ENCODE measurements around the gene CFAP91.

CFAP91 gene

GRCh38 chr3:119660474-119661440 lies 42.1 kb upstream of the CFAP91 start, which contains the start of gene POPDC2:
POPDC2 (minus strand) TSS chr3:119660589; CDS start chr3:119660423, 166 bp downstream.
- Histone ChIP-seq H3K4me3 (ENCODE audit: low read depth, low read length) (no peak within 1 kb of the TSS), H3K36me3 (ENCODE audit: control insufficient read depth in 2 of 2, insufficient read depth in 1 of 2, low read length in 2 of 2) (no peaks in the 10 kb centered on the region), H3K9me3 (ENCODE audit: control insufficient read depth, insufficient read depth, low read depth, low read length) (no peaks in the 10 kb centered on the region), H3K4me1 (ENCODE audit: control insufficient read depth, insufficient read depth, low read length) (no peaks in the 10 kb centered on the region), H3K27ac (ENCODE audit: extremely low read depth, low read depth, low read length) (no peak within 1 kb of the TSS)
- TF ChIP-seq ZNF16 (tag by site-specific recombination; IDR thresholded peaks at IDR 0.05; ENCODE audit: low read depth) (no peak), ZSCAN16 (tag by site-specific recombination; IDR thresholded peaks at IDR 0.05) (no peak), ZNF394 (tag by site-specific recombination; IDR thresholded peaks at IDR 0.05; ENCODE audit: borderline replicate concordance) (no peak), ZNF366 (tag by site-specific recombination; conservative IDR thresholded peaks at IDR 0.05) (no peak)
- POLR2A ChIA-PET, result no interaction called here
- CTCF ChIA-PET, result no interaction called here

- POLR2A ChIA-PET, result interaction anchor here (0.8 to 1.4 kb wide), 2 partner anchors 10 to 14 kb away, joined by 4 to 5 read pairs; partner anchors contain the start of gene COX17
- Histone ChIP-seq H3K4me1 (ENCODE audit: control insufficient read depth, insufficient read depth, low read length) (no peaks in the 10 kb centered on the region), H3K27ac (ENCODE audit: extremely low read depth, low read depth, low read length) (no peak overlapping the region), H3K9me3 (ENCODE audit: control insufficient read depth, insufficient read depth, low read depth, low read length) (no peaks in the 10 kb centered on the region), H3K36me3 (ENCODE audit: control insufficient read depth in 2 of 2, insufficient read depth in 1 of 2, low read length in 2 of 2) (peaks cover 0 to 12% of the 10 kb centered on the region in 2 experiments; a peak in 1 of 3 replicates), H3K4me3 (ENCODE audit: low read depth, low read length) (no peak overlapping the region)
- CTCF ChIA-PET, result interaction anchor here (0.6 to 1.3 kb wide), 3 partner anchors 12 to 101 kb away, joined by 3 read pairs; no protein-coding TSS in a partner anchor
- TF ChIP-seq SETDB1 (IDR thresholded peaks at IDR 0.05; ENCODE audit: insufficient read length, low read length) (no peak), ZNF214 (tag by site-specific recombination; IDR thresholded peaks at IDR 0.05; ENCODE audit: borderline replicate concordance) (no peak), KLF8 (tag by site-specific recombination; IDR thresholded peaks at IDR 0.05) (no peak), RBAK (tag by site-specific recombination; IDR thresholded peaks at IDR 0.05) (no peak), GLIS2 (tag by site-specific recombination; IDR thresholded peaks at IDR 0.05) (no peak), EGR2 (tag by site-specific recombination; IDR thresholded peaks at IDR 0.05; ENCODE audit: low read depth) (no peak), ZNF404 (tag by site-specific recombination; IDR thresholded peaks at IDR 0.05) (no peak), ZNF2 (tag by site-specific recombination; IDR thresholded peaks at IDR 0.05) (no peak), ZBTB6 (tag by site-specific recombination; IDR thresholded peaks at IDR 0.05) (no peak), MYNN (tag by site-specific recombination; IDR thresholded peaks at IDR 0.05; ENCODE audit: borderline replicate concordance) (no peak), CTCF (tag by site-specific recombination; IDR thresholded peaks at IDR 0.05) (no peak), ZNF580 (tag by site-specific recombination; IDR thresholded peaks at IDR 0.05) (no peak), BCL11A (tag by site-specific recombination; IDR thresholded peaks at IDR 0.05; ENCODE audit: low read depth) (no peak), ZNF626 (tag by site-specific recombination; IDR thresholded peaks at IDR 0.05) (no peak), MZF1 (tag by site-specific recombination; IDR thresholded peaks at IDR 0.05; ENCODE audit: borderline replicate concordance) (no peak), ZNF843 (tag by site-specific recombination; IDR thresholded peaks at IDR 0.05) (no peak), ZSCAN23 (tag by site-specific recombination; IDR thresholded peaks at IDR 0.05) (no peak), ZNF184 (tag by site-specific recombination; IDR thresholded peaks at IDR 0.05) (no peak)
Measured at GRCh38 chr3:119662604-119663373, 40.0 kb upstream of the CFAP91 start.
